ENCODE measurements around the gene PIGBOS1.

Gene PIGBOS1

DNA sequence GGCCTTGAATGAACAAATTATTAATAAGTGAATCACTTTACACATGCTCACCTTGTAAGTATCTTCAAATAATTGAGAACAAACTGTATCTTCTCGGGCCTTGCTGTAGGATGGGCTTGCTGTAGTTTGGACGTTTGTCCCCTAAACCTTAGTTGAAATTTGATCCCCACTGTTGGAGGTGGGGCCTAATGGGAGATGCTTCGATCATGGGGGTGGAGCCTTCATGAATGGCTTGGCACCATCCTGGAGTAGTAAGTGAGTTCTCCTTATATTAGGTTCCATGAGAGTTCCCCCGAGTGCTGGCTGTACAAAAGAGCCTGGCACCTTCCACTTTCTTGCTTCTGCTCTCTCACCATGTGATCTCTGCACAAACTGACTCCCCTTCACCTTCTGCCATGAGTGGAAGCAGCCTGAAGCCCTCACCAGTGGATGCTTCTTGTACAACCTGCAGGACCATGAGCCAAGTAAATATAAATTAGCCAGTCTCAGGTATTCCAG lies 29.4 kb upstream of the PIGBOS1 start:
- no peak overlapping the region for H3K4me3 ChIP-seq (ENCODE audit: low read depth, low read length)
- H3K27ac ChIP-seq (ENCODE audit: low read depth, low read length), result no peak overlapping the region
- H2AFZ ChIP-seq (ENCODE audit: low read length, unreplicated experiment), result no peak overlapping the region
- no peaks in the 10 kb centered on the region for H3K27me3 ChIP-seq (ENCODE audit: insufficient read depth, low read length)
- 0 out of 2 replicates have a peak, but pooled peaks cover 4% of the 10 kb centered on the region for H3K36me3 ChIP-seq (ENCODE audit: insufficient read depth, low read length)
- no peaks in the 10 kb centered on the region for H3K79me2 ChIP-seq (ENCODE audit: control insufficient read depth, insufficient read depth, low read length, unreplicated experiment)
- H3K4me1 ChIP-seq (ENCODE audit: control insufficient read depth, insufficient read depth, low read length, unreplicated experiment), result no peaks in the 10 kb centered on the region

DNA sequence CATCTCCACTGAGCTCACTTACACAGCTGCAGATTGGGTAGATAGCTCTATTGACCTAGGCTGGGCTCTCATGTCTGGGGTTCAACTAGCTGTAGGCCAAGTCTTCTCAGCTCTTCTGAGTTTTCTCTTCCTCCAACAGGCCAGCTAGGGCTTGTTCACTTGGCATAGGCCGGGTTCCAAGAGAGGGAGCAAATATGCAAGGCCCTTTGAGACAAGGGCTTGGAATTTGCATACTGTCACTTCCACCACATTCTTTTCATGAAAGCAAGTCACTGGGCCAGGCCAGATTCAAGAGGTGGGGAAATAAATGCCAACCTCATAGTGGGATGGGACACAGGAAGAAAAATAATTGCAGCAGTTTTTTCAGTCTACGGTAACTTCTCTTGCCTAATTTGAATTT lies 25.3 kb upstream of the PIGBOS1 start:
- H3K27ac ChIP-seq (ENCODE audit: low read depth, low read length), result no peak overlapping the region
- peaks cover under 1% of the 10 kb centered on the region; the same call in 1 of the 2 replicates for H3K36me3 ChIP-seq (ENCODE audit: insufficient read depth, low read length)
- H3K4me1 ChIP-seq (ENCODE audit: control insufficient read depth, insufficient read depth, low read length, unreplicated experiment), result no peaks in the 10 kb centered on the region
- H3K79me2 ChIP-seq (ENCODE audit: control insufficient read depth, insufficient read depth, low read length, unreplicated experiment), result no peaks in the 10 kb centered on the region
- H3K27me3 ChIP-seq (ENCODE audit: insufficient read depth, low read length), result no peaks in the 10 kb centered on the region
- no peak overlapping the region for H3K4me3 ChIP-seq (ENCODE audit: low read depth, low read length)
- H2AFZ ChIP-seq (ENCODE audit: low read length, unreplicated experiment), result no peak overlapping the region

- Histone ChIP-seq H3K79me2 (ENCODE audit: control insufficient read depth, insufficient read depth, low read length, unreplicated experiment) (no peaks in the 10 kb centered on the region), H3K4me1 (ENCODE audit: control insufficient read depth, insufficient read depth, low read length, unreplicated experiment) (no peaks in the 10 kb centered on the region), H3K36me3 (ENCODE audit: insufficient read depth, low read length) (peaks cover 3% of the 10 kb centered on the region; the same call in 1 of the 2 replicates), H3K4me3 (ENCODE audit: low read depth, low read length) (no peak overlapping the region), H3K27me3 (ENCODE audit: insufficient read depth, low read length) (no peaks in the 10 kb centered on the region), H3K27ac (ENCODE audit: low read depth, low read length) (no peak overlapping the region), H2AFZ (ENCODE audit: low read length, unreplicated experiment) (no peak overlapping the region)
These were observed 24.2 kb upstream of the PIGBOS1 start for GRCh38 chr15:55343168-55343567.

GRCh38 chr15:55337160-55337559 lies 18.2 kb upstream of the PIGBOS1 start:
- Histone ChIP-seq H3K79me2 (ENCODE audit: control insufficient read depth, insufficient read depth, low read length, unreplicated experiment) (no peaks in the 10 kb centered on the region), H3K36me3 (ENCODE audit: insufficient read depth, low read length) (peaks cover 6% of the 10 kb centered on the region), H3K4me1 (ENCODE audit: control insufficient read depth, insufficient read depth, low read length, unreplicated experiment) (no peaks in the 10 kb centered on the region), H3K27ac (ENCODE audit: low read depth, low read length) (no peak overlapping the region), H3K27me3 (ENCODE audit: insufficient read depth, low read length) (no peaks in the 10 kb centered on the region), H2AFZ (ENCODE audit: low read length, unreplicated experiment) (no peak overlapping the region), H3K4me3 (ENCODE audit: low read depth, low read length) (no peak overlapping the region)

- H3K79me2 ChIP-seq (ENCODE audit: control insufficient read depth, insufficient read depth, low read length, unreplicated experiment), result no peaks in the 10 kb centered on the region
- no peaks in the 10 kb centered on the region for H3K27me3 ChIP-seq (ENCODE audit: insufficient read depth, low read length)
- no peak overlapping the region for H3K4me3 ChIP-seq (ENCODE audit: low read depth, low read length)
- H3K4me1 ChIP-seq (ENCODE audit: control insufficient read depth, insufficient read depth, low read length, unreplicated experiment), result no peaks in the 10 kb centered on the region
- H3K27ac ChIP-seq (ENCODE audit: low read depth, low read length), result no peak overlapping the region
- peaks cover 6% of the 10 kb centered on the region; the same call in 1 of the 2 replicates for H3K36me3 ChIP-seq (ENCODE audit: insufficient read depth, low read length)
- no peak overlapping the region for H2AFZ ChIP-seq (ENCODE audit: low read length, unreplicated experiment)
These were observed 16.1 kb upstream of the PIGBOS1 start for GRCh38 chr15:55334997-55335396.

GRCh38 chr15:55334371-55334770 lies 15.4 kb upstream of the PIGBOS1 start:
- H3K79me2 ChIP-seq (ENCODE audit: control insufficient read depth, insufficient read depth, low read length, unreplicated experiment), result no peaks in the 10 kb centered on the region
- no peaks in the 10 kb centered on the region for H3K27me3 ChIP-seq (ENCODE audit: insufficient read depth, low read length)
- H3K4me1 ChIP-seq (ENCODE audit: control insufficient read depth, insufficient read depth, low read length, unreplicated experiment), result no peaks in the 10 kb centered on the region
- peaks cover 6% of the 10 kb centered on the region; the same call in 1 of the 2 replicates for H3K36me3 ChIP-seq (ENCODE audit: insufficient read depth, low read length)
- no peak overlapping the region for H2AFZ ChIP-seq (ENCODE audit: low read length, unreplicated experiment)
- no peak overlapping the region for H3K27ac ChIP-seq (ENCODE audit: low read depth, low read length)
- no peak overlapping the region for H3K4me3 ChIP-seq (ENCODE audit: low read depth, low read length)

- H3K27ac ChIP-seq (ENCODE audit: low read depth, low read length), result no peak overlapping the region
- H3K79me2 ChIP-seq (ENCODE audit: control insufficient read depth, insufficient read depth, low read length, unreplicated experiment), result no peaks in the 10 kb centered on the region
- no peaks in the 10 kb centered on the region for H3K36me3 ChIP-seq (ENCODE audit: insufficient read depth, low read length)
These were observed 8.5 kb upstream of the PIGBOS1 start for GRCh38 chr15:55327387-55327786.

DNA sequence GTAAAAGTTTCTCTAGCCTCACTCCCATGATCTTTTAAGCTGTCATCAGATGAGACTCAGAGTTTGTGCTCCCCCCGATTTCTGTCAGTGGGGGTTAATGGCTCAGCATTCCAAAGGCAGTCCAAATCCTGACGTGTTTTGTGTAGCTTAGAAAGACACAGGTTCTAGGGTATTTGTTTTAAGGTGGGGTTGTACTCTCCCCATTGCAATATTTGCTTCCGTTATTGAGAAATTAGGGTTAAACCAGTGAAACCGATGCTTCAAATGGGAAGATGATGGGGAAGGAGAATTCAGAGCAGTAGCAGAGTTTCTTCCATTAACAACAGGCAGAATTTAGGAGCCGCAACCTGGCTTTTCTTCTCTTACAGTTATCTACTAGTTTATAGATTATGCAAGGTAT lies 3.5 kb upstream of the PIGBOS1 start:
- no peak overlapping the region for H3K4me3 ChIP-seq (ENCODE audit: low read depth, low read length)
- peaks cover 21% of the 10 kb centered on the region for H3K79me2 ChIP-seq (ENCODE audit: control insufficient read depth, insufficient read depth, low read length, unreplicated experiment)
- H3K4me1 ChIP-seq (ENCODE audit: control insufficient read depth, insufficient read depth, low read length, unreplicated experiment), result no peaks in the 10 kb centered on the region

More at GRCh38 chr15:55327387-55327786, 8.5 kb upstream of the PIGBOS1 start:
- Histone ChIP-seq H3K4me3 (ENCODE audit: low read depth, low read length) (no peak overlapping the region), H3K27me3 (ENCODE audit: insufficient read depth, low read length) (no peaks in the 10 kb centered on the region), H3K4me1 (ENCODE audit: control insufficient read depth, insufficient read depth, low read length, unreplicated experiment) (no peaks in the 10 kb centered on the region), H2AFZ (ENCODE audit: low read length, unreplicated experiment) (no peak overlapping the region)

GRCh38 chr15:55320963-55321362 lies 2.0 kb upstream of the PIGBOS1 start:
- H3K79me2 ChIP-seq (ENCODE audit: control insufficient read depth, insufficient read depth, low read length, unreplicated experiment), result peaks cover 29% of the 10 kb centered on the region
- H3K36me3 ChIP-seq (ENCODE audit: insufficient read depth, low read length), result no peaks in the 10 kb centered on the region
- no peak overlapping the region for H2AFZ ChIP-seq (ENCODE audit: low read length, unreplicated experiment)
- H3K4me1 ChIP-seq (ENCODE audit: control insufficient read depth, insufficient read depth, low read length, unreplicated experiment), result no peaks in the 10 kb centered on the region
- H3K27ac ChIP-seq (ENCODE audit: low read depth, low read length), result no peak overlapping the region
- H3K27me3 ChIP-seq (ENCODE audit: insufficient read depth, low read length), result no peaks in the 10 kb centered on the region
- H3K4me3 ChIP-seq (ENCODE audit: low read depth, low read length), result no peak overlapping the region; the same call in 1 of the 2 replicates

More for the DNA sequence above, 3.5 kb upstream of the PIGBOS1 start:
- no peak overlapping the region for H3K27ac ChIP-seq (ENCODE audit: low read depth, low read length)
- no peaks in the 10 kb centered on the region for H3K27me3 ChIP-seq (ENCODE audit: insufficient read depth, low read length)
- no peak overlapping the region for H2AFZ ChIP-seq (ENCODE audit: low read length, unreplicated experiment)
- no peaks in the 10 kb centered on the region for H3K36me3 ChIP-seq (ENCODE audit: insufficient read depth, low read length)

- no peaks in the 10 kb centered on the region for H3K4me1 ChIP-seq (ENCODE audit: control insufficient read depth, insufficient read depth, low read length, unreplicated experiment)
- no peaks in the 10 kb centered on the region for H3K27me3 ChIP-seq (ENCODE audit: insufficient read depth, low read length)
- peak overlapping the region; percentile 19 for H2AFZ ChIP-seq (ENCODE audit: low read length, unreplicated experiment)
- peaks cover 31% of the 10 kb centered on the region for H3K79me2 ChIP-seq (ENCODE audit: control insufficient read depth, insufficient read depth, low read length, unreplicated experiment)
- no peak overlapping the region for H3K27ac ChIP-seq (ENCODE audit: low read depth, low read length)
- H3K4me3 ChIP-seq (ENCODE audit: low read depth, low read length), result peak overlapping the region; percentile 98
- H3K36me3 ChIP-seq (ENCODE audit: insufficient read depth, low read length), result no peaks in the 10 kb centered on the region
These were observed 1.3 kb upstream of the PIGBOS1 start for GRCh38 chr15:55320238-55320550.

DNA sequence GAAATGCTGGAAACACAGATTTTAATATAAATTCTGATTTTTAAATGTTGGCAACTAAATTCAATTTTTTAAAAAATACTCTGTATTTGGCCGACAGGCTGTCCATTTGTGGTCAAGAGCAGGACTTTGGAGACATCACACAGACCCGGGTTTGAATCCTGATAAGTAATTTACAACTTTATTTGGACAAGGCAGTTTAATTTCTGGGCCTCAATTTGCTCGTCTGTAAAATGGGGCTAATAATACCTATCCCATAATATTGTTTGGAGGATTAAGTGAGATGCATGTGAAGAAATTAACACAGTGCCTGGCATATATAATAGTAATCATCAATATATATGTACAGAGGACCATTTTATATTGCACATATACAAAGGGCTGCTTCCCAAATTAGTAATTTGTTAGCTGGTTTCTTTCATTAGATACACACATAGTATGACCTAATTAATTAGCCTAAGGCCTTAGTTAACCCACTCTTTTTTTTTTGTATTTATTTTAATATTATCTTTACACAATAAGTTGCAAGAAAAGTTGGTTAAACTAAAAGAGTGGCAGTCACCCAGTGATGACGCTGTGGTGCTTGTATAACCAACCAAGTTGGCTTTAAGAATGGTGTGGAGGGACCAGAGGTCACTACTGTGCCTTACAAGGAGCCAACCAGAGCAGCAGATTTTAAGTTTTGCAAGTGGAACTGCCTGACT lies 764 bp upstream of the PIGBOS1 start:
- Histone ChIP-seq H3K4me1 (ENCODE audit: control insufficient read depth, insufficient read depth, low read length, unreplicated experiment) (no peaks in the 10 kb centered on the region), H3K36me3 (ENCODE audit: insufficient read depth, low read length) (no peaks in the 10 kb centered on the region), H3K27ac (ENCODE audit: low read depth, low read length) (peak overlapping the region; percentile 87; the same call in 1 of the 2 replicates), H2AFZ (ENCODE audit: low read length, unreplicated experiment) (peak overlapping the region; percentile 100), H3K79me2 (ENCODE audit: control insufficient read depth, insufficient read depth, low read length, unreplicated experiment) (peaks cover 31% of the 10 kb centered on the region), H3K27me3 (ENCODE audit: insufficient read depth, low read length) (no peaks in the 10 kb centered on the region), H3K4me3 (ENCODE audit: low read depth, low read length) (peak overlapping the region; percentile 98)

Measured in ACC112 (cell line).